C4-2B (cell line): ENCODE data around the gene SCARB1.

Source experiments
- H3K27ac ChIP-seq: fragments of 450-650 bp; 2 replicates; pipeline ENCODE4 v1.5.1; 2017
- CTCF ChIP-seq: fragments of 450-650 bp; conservative IDR thresholded peaks from 2 replicates; pipeline ENCODE4 v1.5.1; 2017; ENCODE audit warnings: mild to moderate bottlenecking
- ZFX ChIP-seq: fragments of 450-650 bp; IDR thresholded peaks from 2 replicates; pipeline ENCODE4 v1.6.1; 2017

Gene SCARB1

GRCh38 chr12:124769163-124769530, 94.5 kb downstream of the SCARB1 start:
- H3K27ac ChIP-seq: no peak overlapping the region
- TF ChIP-seq ZFX: no peak

- TF ChIP-seq CTCF: no peak
- no peak for TF ChIP-seq ZFX
- no peak overlapping the region for H3K27ac ChIP-seq
These were observed 95.1 kb downstream of the SCARB1 start for GRCh38 chr12:124768452-124769162.

GRCh38 chr12:124767066-124767821, 96.4 kb downstream of the SCARB1 start:
- TF ChIP-seq ZFX: no peak
- TF ChIP-seq CTCF: peak; percentile 95

GRCh38 chr12:124766727-124767065, 97.0 kb downstream of the SCARB1 start:
- H3K27ac ChIP-seq: no peak overlapping the region
- TF ChIP-seq CTCF: 0 out of 2 replicates have a peak, but pooled peaks have one; percentile 23
- no peak for TF ChIP-seq ZFX

More at GRCh38 chr12:124767066-124767821, 96.4 kb downstream of the SCARB1 start:
- no peak overlapping the region for H3K27ac ChIP-seq

GRCh38 chr12:124765581-124766489, 97.8 kb downstream of the SCARB1 start:
- no peak overlapping the region for H3K27ac ChIP-seq
- TF ChIP-seq CTCF (no peak), ZFX (no peak)

GRCh38 chr12:124764870-124765580, 98.6 kb downstream of the SCARB1 start:
- TF ChIP-seq ZFX: no peak
- no peak for TF ChIP-seq CTCF
- no peak overlapping the region for H3K27ac ChIP-seq

- no peak overlapping the region for H3K27ac ChIP-seq
- TF ChIP-seq CTCF (peak; percentile 76), ZFX (no peak)
These were observed 99.2 kb downstream of the SCARB1 start for GRCh38 chr12:124764451-124764850.
